Transverse colon (tissue), 4 donors: ENCODE data around the gene CASP2. TPM values are rescaled to one million over a fixed set of nuclear protein-coding genes. Genes with fewer than 3 reads are reported as not detected.

Experiments used
- DNase-seq: peaks from one replicate; pipeline ENCODE4 v3.0.0-alpha.2; 2019
- H3K27ac ChIP-seq, 4 donors: fragments of 200-600 bp; sonication (generic); 2 replicates each; pipeline ENCODE4 v1.5.1; 2016 to 2018; ENCODE audit warnings: inconsistent platforms in 4 of 4
- H3K27me3 ChIP-seq: fragments of 200-600 bp; sonication (generic); 2 replicates; pipeline ENCODE4 v1.5.1; 2017; ENCODE audit warnings: inconsistent platforms
- H3K36me3 ChIP-seq, 4 donors: fragments of 200-600 bp; sonication (generic); 2 replicates each; pipeline ENCODE4 v1.5.1; 2017 to 2019; ENCODE audit warnings: inconsistent platforms in 4 of 4
- H3K4me1 ChIP-seq, 4 donors: fragments of 200-600 bp; sonication (generic); 2 replicates each; pipeline ENCODE4 v1.5.1; 2017 to 2020; ENCODE audit warnings: inconsistent platforms in 4 of 4
- H3K4me3 ChIP-seq, 4 donors: fragments of 200-600 bp; sonication (generic); 1 replicate in 1 of 4; 2 replicates in 3 of 4; pipeline versions ENCODE4 v1.5.1 to v1.6.1; 2017 to 2019; ENCODE audit warnings: inconsistent platforms in 4 of 4
- H3K9me3 ChIP-seq, 2 donors: fragments of 200-600 bp; sonication (generic); 2 replicates each; pipeline ENCODE4 v1.5.1; 2017 to 2019; ENCODE audit warnings: inconsistent platforms in 2 of 2
- EP300 ChIP-seq: sonication (generic); formaldehyde crosslinking; IDR thresholded peaks from one replicate; pipeline ENCODE4 v1.6.1; 2017; ENCODE audit warnings: antibody characterized with exemption, low read depth
- POLR2A ChIP-seq: fragments of 450-650 bp; IDR thresholded peaks from one replicate; pipeline ENCODE4 v1.6.1; 2016; ENCODE audit warnings: antibody characterized with exemption, mild to moderate bottlenecking, moderate library complexity
- POLR2AphosphoS5 ChIP-seq, 3 donors: sonication (generic); formaldehyde crosslinking; IDR thresholded peaks; one replicate each; pipeline ENCODE4 v1.6.1; 2016; ENCODE audit warnings: antibody characterized with exemption in 3 of 3
- WGBS, 2 donors: methylation state at CpG; one replicate each; pipeline ENCODE4 v1.1.5; 2018; ENCODE audit warnings: low coverage in 1 of 2; 5-methylcytosine and 5-hydroxymethylcytosine counted together
- in situ Hi-C, 4 donors: fragments of 200-750 bp; cut with MboI; loops; one replicate each; pipeline versions ENCODE4 v1.15.0 to v1.15.1; 2017; ENCODE audit warnings: low sequenced_read_pairs in 3 of 4, low pct_ligation_motif_present in 1 of 4, low pct_unique_long_range_greater_than_20kb in 1 of 4
- intact Hi-C: fragments of 100-400 bp; cut with DNase I; formaldehyde crosslinking; loops from one replicate; pipeline ENCODE4 v1.15.1; 2023; ENCODE audit warnings: low total_unique reads
- total RNA-seq, 4 donors: library from RNA; depleted of rRNA; stranded (reverse); fragments of >200 nt; gene quantifications; one replicate each; pipeline ENCODE4 v1.1.0, GENCODE V29; 2016
- TF ChIP-seq, protein P1 (sequence below), 5 experiments: fragments of 200-600 bp in 3 of 5; fragments of 450-650 bp in 2 of 5; sonication (generic) in 3 of 5; IDR thresholded peaks; 1 replicate in 2 of 5; 2 replicates in 3 of 5; pipeline ENCODE4 v1.5.1; 2016 to 2017; ENCODE audit warnings: antibody characterized with exemption in 5 of 5, inconsistent platforms in 3 of 5, mild to moderate bottlenecking in 2 of 5, moderate library complexity in 1 of 5

The CASP2 gene
- total RNA-seq, 4 donors from 2014 or later, result 13.5 to 38.9 (median 17.6) TPM

DNA sequence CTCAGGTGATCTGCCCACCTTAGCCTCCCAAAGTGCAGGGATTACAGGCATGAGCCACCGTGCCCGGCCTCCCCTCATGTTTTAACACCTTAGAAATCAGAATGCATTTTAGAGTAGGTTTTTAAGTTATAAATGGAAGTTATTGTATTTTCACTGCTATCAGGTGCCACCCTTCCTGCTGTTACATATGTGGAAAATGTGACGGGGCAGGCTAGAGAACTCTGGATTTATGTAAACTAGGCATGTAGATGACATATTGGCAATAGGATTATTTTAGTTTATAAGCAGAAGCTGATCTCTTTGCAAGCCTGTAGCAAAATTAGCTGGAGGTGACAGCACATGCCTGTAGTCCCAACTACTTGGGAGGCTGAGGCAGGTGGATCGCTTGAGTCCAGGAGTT, 2.1 kb downstream of the CASP2 start:
- intact Hi-C loops (no loop called here), in situ Hi-C loops (no loop called here)
- Histone ChIP-seq H3K4me3 (no peak overlapping the region), H3K27me3 (no peaks in the 10 kb centered on the region), H3K4me1 (peaks cover 9 to 51% (median 30%) of the 10 kb centered on the region in 4 donors), H3K36me3 (peaks cover 0 to 36% (median 20%) of the 10 kb centered on the region in 4 donors), H3K9me3 (no peaks in the 10 kb centered on the region), H3K27ac (no peak overlapping the region)
- no peak for DNase-seq
- WGBS, 2 donors, result 60 to 68% methylated on average over 3 to 4 of the region's 4 CpGs
- TF ChIP-seq, protein P1, sequence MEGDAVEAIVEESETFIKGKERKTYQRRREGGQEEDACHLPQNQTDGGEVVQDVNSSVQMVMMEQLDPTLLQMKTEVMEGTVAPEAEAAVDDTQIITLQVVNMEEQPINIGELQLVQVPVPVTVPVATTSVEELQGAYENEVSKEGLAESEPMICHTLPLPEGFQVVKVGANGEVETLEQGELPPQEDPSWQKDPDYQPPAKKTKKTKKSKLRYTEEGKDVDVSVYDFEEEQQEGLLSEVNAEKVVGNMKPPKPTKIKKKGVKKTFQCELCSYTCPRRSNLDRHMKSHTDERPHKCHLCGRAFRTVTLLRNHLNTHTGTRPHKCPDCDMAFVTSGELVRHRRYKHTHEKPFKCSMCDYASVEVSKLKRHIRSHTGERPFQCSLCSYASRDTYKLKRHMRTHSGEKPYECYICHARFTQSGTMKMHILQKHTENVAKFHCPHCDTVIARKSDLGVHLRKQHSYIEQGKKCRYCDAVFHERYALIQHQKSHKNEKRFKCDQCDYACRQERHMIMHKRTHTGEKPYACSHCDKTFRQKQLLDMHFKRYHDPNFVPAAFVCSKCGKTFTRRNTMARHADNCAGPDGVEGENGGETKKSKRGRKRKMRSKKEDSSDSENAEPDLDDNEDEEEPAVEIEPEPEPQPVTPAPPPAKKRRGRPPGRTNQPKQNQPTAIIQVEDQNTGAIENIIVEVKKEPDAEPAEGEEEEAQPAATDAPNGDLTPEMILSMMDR (IDR thresholded peaks at IDR 0.05), result no peak
- no peak for TF ChIP-seq POLR2A
- no peak for TF ChIP-seq EP300
- no peak for TF ChIP-seq POLR2AphosphoS5 (IDR thresholded peaks at IDR 0.05)

DNA sequence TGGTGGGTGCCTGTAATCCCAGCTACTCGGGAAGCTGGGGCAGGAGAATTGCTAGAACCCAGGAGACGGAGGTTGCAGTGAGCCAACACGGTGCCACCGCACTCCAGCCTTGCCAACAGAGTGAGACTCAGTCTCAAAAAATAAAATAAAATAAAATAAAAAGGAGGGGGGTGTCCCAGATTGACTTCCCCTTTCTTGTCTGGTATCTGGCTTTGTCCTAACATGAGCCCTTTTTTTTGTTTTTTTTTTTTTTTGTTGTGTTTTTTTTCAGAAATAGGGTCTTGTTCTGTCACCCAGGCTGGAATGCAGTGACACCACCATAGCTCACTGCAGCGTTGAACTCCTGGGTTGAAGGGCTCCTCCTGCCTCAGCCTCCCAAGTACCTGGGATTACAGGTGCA, 4.7 kb downstream of the CASP2 start:
- in situ Hi-C loops, result no loop called here
- peaks cover 0 to 49% (median 22%) of the 10 kb centered on the region in 4 donors for H3K36me3 ChIP-seq

DNA sequence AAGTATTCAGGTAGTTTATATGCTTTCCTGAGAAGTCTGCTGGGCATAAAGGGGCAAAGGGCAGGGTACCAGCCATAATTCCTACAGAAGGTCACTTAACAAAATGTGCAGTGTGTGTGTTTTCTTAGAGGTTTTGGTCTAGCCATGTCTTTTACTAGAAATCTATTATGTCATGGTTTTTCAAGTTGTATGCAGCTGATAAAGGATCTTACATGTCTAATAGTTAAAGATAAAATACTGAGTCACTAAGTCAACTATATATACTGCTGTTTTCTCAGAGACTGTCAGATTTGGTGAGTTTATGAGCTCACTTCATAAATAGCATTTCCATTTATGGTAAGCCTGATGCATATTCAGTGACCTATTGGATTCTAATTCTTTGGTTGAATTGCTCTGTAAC, 7.7 kb downstream of the CASP2 start:
- no peak for DNase-seq
- TF ChIP-seq EP300 (no peak), POLR2AphosphoS5 (IDR thresholded peaks at IDR 0.05) (no peak), POLR2A (no peak)
- TF ChIP-seq, protein P1 (IDR thresholded peaks at IDR 0.05), result no peak
- H3K36me3 ChIP-seq, result peaks cover 3 to 78% (median 32%) of the 10 kb centered on the region in 4 donors
- H3K27ac ChIP-seq, result peak overlapping the region in 1 of 4 donors; percentile 9
- no peak overlapping the region for H3K4me3 ChIP-seq
- H3K9me3 ChIP-seq, result no peaks in the 10 kb centered on the region
- in situ Hi-C loops, result no loop called here
- intact Hi-C loops, result no loop called here
- peaks cover 0 to 34% (median 4%) of the 10 kb centered on the region in 4 donors for H3K4me1 ChIP-seq
- H3K27me3 ChIP-seq, result no peaks in the 10 kb centered on the region

More for the DNA sequence above, 4.7 kb downstream of the CASP2 start:
- DNase-seq, result no peak
- intact Hi-C loops, result no loop called here
- TF ChIP-seq EP300, result no peak
- no peak for TF ChIP-seq POLR2A
- no peak for TF ChIP-seq POLR2AphosphoS5 (IDR thresholded peaks at IDR 0.05)
- TF ChIP-seq, protein P1 (IDR thresholded peaks at IDR 0.05), result no peak
- H3K9me3 ChIP-seq, result no peaks in the 10 kb centered on the region
- H3K27ac ChIP-seq, result no peak overlapping the region
- no peak overlapping the region for H3K4me3 ChIP-seq
- H3K27me3 ChIP-seq, result no peaks in the 10 kb centered on the region
- H3K4me1 ChIP-seq, result peaks cover 6 to 40% (median 19%) of the 10 kb centered on the region in 4 donors
- 95 to 98% methylated on average over 4 to 5 of the region's 5 CpGs for WGBS, 2 donors

DNA sequence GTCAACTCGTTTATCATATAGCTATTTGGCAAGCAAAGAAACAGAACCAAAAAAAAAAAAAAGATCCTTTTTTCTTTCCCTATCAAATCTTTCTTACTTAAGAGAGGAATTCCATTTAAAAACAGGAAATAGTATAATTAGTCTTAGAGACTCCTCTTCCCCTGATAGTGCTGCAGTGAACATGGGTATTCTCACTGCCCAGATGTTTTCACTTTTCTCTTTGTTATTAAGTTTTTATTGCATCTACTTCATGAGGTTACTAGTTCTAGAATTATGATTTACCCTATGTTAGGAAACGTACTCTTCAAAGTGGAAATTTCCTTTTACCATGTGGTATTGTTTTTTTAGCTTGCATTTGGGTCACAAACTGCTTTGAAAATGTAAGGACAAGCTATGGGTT, 8.5 kb downstream of the CASP2 start:
- 49 to 71% methylated on average over 1 to 2 of the region's 2 CpGs for WGBS, 2 donors
- no peak overlapping the region for H3K4me3 ChIP-seq
- intact Hi-C loops, result no loop called here
- H3K36me3 ChIP-seq, result peaks cover 3 to 86% (median 32%) of the 10 kb centered on the region in 4 donors
- no peaks in the 10 kb centered on the region for H3K9me3 ChIP-seq
- in situ Hi-C loops, result no loop called here
- DNase-seq, result no peak
- no peak overlapping the region for H3K27ac ChIP-seq
- no peaks in the 10 kb centered on the region for H3K27me3 ChIP-seq
- TF ChIP-seq EP300, result no peak
- TF ChIP-seq POLR2A, result no peak
- no peak for TF ChIP-seq POLR2AphosphoS5 (IDR thresholded peaks at IDR 0.05)
- peaks cover 0 to 33% (median 4%) of the 10 kb centered on the region in 4 donors for H3K4me1 ChIP-seq

DNA sequence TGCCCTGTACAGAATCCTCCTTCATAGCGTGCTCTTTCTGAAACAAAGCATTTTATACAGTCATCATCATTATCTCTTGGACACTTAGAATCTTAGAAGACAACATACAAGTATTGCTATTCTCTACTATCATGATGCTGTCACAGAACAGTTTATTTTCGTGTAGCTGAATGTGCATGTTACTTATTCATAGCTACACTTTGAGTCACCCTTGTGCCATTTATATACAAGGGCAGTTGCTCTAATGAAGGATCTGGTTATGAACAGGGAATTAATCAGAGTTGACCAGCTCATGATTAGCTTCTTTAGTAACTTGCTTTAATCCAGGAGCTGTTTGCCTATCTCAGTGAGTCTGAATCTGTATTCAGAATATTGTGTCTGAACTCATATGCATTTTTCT, 11.2 kb downstream of the CASP2 start:
- Histone ChIP-seq H3K27ac (no peak overlapping the region), H3K9me3 (no peaks in the 10 kb centered on the region), H3K36me3 (peaks cover 0 to 84% (median 29%) of the 10 kb centered on the region in 4 donors), H3K27me3 (no peaks in the 10 kb centered on the region), H3K4me3 (no peak overlapping the region), H3K4me1 (peaks cover 0 to 33% (median 4%) of the 10 kb centered on the region in 4 donors)
- TF ChIP-seq POLR2AphosphoS5 (IDR thresholded peaks at IDR 0.05) (no peak), EP300 (no peak), POLR2A (no peak)
- TF ChIP-seq, protein P1 (IDR thresholded peaks at IDR 0.05), result no peak
- in situ Hi-C loops, result no loop called here
- WGBS, 2 donors, result 77 to 89% methylated on average over 2 of the region's 2 CpGs
- DNase-seq, result no peak
- intact Hi-C loops, result no loop called here
